PC-9 (cell line): ENCODE data around the gene TIMM8A. TPM values are rescaled to one million over a fixed set of nuclear protein-coding genes. Genes with fewer than 3 reads are reported as not detected.

Experiments
- BruUV-seq: library from RNA; stranded (reverse); fragments of 400-500 nt; replicated peaks from 2 replicates; lab custom pipeline; 2021; lab: Mats Ljungman, UMichigan
- CTCF ChIA-PET: fragments of 300-600 bp; sonication (Branson Sonifier 250); formaldehyde crosslinking; loops from one replicate; lab custom pipeline; 2022; ENCODE audit warnings: antibody characterized with exemption; lab: Charles Lee
- POLR2A ChIA-PET: fragments of 300-600 bp; sonication (Branson Sonifier 250); formaldehyde crosslinking; loops from one replicate; lab custom pipeline; 2022; ENCODE audit warnings: antibody characterized with exemption; ENCODE audit not compliant: unreplicated experiment; lab: Charles Lee
- DNase-seq, 2 experiments: peaks; one replicate each; pipeline versions ENCODE4 v3.0.0 to v3.0.0-alpha.2; 2015 to 2022; ENCODE audit warnings: mixed read lengths in 1 of 2
- H2AFZ ChIP-seq: fragments of 200-600 bp; sonication (generic); 2 replicates; pipeline ENCODE4 v1.8.1; 2017; ENCODE audit warnings: antibody characterized with exemption
- H3F3A ChIP-seq: fragments of 200-600 bp; sonication (generic); 2 replicates; pipeline ENCODE4 v1.8.1; 2017; ENCODE audit warnings: antibody characterized with exemption, mild to moderate bottlenecking, low read depth; ENCODE audit not compliant: insufficient read depth
- H3K27ac ChIP-seq: fragments of 200-600 bp; sonication (generic); 2 replicates; pipeline ENCODE4 v1.6.1; 2016; ENCODE audit warnings: mixed run types
- H3K27me3 ChIP-seq: fragments of 200-600 bp; sonication (generic); 2 replicates; pipeline ENCODE4 v1.6.1; 2016; ENCODE audit warnings: low read depth, mixed run types; ENCODE audit not compliant: insufficient read depth
- H3K36me3 ChIP-seq: fragments of 200-600 bp; sonication (generic); 2 replicates; pipeline ENCODE4 v1.6.1; 2016; ENCODE audit warnings: low read depth, mixed run types
- H3K4me1 ChIP-seq: fragments of 200-600 bp; sonication (generic); replicated peaks from 2 replicates; pipeline ENCODE4 v1.6.1; 2016; ENCODE audit warnings: mixed run types; ENCODE audit not compliant: insufficient read depth
- H3K4me2 ChIP-seq: fragments of 200-600 bp; sonication (generic); 2 replicates; pipeline ENCODE4 v1.6.1; 2017; ENCODE audit warnings: mixed run types
- H3K4me3 ChIP-seq: fragments of 200-600 bp; sonication (generic); 2 replicates; pipeline ENCODE4 v1.6.1; 2016; ENCODE audit warnings: mixed run types
- H3K79me2 ChIP-seq: fragments of 200-600 bp; sonication (generic); 2 replicates; pipeline ENCODE4 v1.6.1; 2017; ENCODE audit warnings: low read depth, mixed run types
- H3K9me2 ChIP-seq: fragments of 200-600 bp; sonication (generic); 2 replicates; pipeline ENCODE4 v1.8.1; 2017; ENCODE audit warnings: mild to moderate bottlenecking; ENCODE audit not compliant: insufficient read depth
- H3K9me3 ChIP-seq: fragments of 200-600 bp; sonication (generic); 2 replicates; pipeline ENCODE4 v1.8.1; 2016; ENCODE audit warnings: low read depth; ENCODE audit not compliant: insufficient read depth
- H4K20me1 ChIP-seq: fragments of 200-600 bp; sonication (generic); 2 replicates; pipeline ENCODE4 v1.8.1; 2017; ENCODE audit not compliant: insufficient read depth
- EZH2 ChIP-seq: fragments of 200-600 bp; sonication (generic); IDR thresholded peaks from 2 replicates; pipeline ENCODE4 v1.8.0; 2017; ENCODE audit warnings: antibody characterized with exemption, low read depth
- intact Hi-C: fragments of 100-400 bp; cut with micrococcal nuclease; formaldehyde crosslinking; loops from one replicate; pipeline ENCODE4 v1.10.0; 2022; ENCODE audit not compliant: unreplicated experiment
- total RNA-seq: library from RNA; stranded (reverse); gene quantifications from 2 replicates; pipeline ENCODE4 v1.2.3, GENCODE V29; 2021
- TF ChIP-seq, protein P1 (sequence below): fragments of 200-600 bp; sonication (generic); conservative IDR thresholded peaks from 2 replicates; pipeline ENCODE4 v1.6.1; 2017; ENCODE audit warnings: mixed run types, antibody characterized with exemption, mild to moderate bottlenecking, moderate library complexity

Gene TIMM8A
- total RNA-seq, 1 experiment from 2014 or later = 17.6 TPM

DNA sequence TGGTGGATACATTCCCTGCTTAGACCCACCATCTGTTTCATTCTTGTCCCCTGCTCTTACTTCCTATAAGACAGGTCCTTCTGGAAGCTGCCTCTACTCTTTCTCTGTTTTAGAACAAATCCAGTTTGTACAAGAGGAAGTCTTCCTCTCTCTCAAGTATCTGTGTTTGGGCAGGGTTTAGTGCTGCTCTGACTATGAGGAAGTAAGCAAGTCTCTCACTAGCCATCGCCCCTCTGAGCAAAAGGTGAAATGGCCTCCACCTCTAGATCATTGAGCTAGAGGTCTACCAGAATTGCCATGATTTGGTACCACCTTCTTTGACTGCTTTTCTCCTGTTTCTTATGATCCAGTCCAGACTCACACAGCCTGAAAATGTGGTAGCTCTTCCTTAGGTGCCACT lies 29.0 kb upstream of the TIMM8A start:
- Histone ChIP-seq H2AFZ (no peak overlapping the region), H3K4me3 (no peak overlapping the region), H3K4me2 (no peak overlapping the region), H3K27ac (no peak overlapping the region), H3F3A (no peaks in the 10 kb centered on the region), H3K36me3 (no peaks in the 10 kb centered on the region), H3K9me2 (no peaks in the 10 kb centered on the region), H3K9me3 (no peaks in the 10 kb centered on the region), H3K27me3 (no peaks in the 10 kb centered on the region), H3K79me2 (no peaks in the 10 kb centered on the region), H3K4me1 (no peaks in the 10 kb centered on the region), H4K20me1 (no peaks in the 10 kb centered on the region)
- intact Hi-C loops = no loop called here
- BruUV-seq = no TSS peak
- no peak for DNase-seq
- no peak for TF ChIP-seq EZH2
- TF ChIP-seq, protein P1, sequence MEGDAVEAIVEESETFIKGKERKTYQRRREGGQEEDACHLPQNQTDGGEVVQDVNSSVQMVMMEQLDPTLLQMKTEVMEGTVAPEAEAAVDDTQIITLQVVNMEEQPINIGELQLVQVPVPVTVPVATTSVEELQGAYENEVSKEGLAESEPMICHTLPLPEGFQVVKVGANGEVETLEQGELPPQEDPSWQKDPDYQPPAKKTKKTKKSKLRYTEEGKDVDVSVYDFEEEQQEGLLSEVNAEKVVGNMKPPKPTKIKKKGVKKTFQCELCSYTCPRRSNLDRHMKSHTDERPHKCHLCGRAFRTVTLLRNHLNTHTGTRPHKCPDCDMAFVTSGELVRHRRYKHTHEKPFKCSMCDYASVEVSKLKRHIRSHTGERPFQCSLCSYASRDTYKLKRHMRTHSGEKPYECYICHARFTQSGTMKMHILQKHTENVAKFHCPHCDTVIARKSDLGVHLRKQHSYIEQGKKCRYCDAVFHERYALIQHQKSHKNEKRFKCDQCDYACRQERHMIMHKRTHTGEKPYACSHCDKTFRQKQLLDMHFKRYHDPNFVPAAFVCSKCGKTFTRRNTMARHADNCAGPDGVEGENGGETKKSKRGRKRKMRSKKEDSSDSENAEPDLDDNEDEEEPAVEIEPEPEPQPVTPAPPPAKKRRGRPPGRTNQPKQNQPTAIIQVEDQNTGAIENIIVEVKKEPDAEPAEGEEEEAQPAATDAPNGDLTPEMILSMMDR = no peak
- POLR2A ChIA-PET = no interaction called here
- CTCF ChIA-PET = interaction anchor here (0.6 kb wide), 1 partner anchor 31 kb away, joined by 3 read pairs; no protein-coding TSS in a partner anchor

DNA sequence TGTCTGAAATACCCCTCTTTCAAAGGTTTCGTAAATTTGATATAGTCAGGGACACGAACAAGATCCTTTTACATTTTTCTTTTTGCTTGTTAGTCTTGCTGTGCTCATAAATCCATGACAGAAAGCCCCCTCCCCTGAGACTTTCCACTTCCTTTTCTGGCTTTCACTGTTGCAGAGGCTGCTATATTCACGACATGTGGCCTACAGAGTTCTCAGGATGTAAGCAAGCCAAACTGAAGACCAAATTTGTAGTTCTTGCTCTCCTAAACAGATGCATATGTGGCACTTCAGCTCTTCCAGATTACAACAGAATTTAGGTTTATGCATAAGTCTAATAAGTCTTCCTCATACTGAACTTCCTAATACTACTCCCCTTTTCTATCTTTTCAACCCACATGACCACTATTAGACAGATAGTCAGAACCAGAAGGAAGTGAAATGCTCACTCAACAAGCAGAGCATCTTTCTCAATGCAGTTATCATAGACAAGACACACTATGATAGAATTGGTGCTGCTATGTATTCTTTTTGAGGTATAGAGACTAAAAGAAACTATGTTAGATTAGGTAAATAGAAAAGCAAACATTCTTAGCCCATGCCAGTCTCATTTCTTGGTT lies 22.5 kb upstream of the TIMM8A start:
- intact Hi-C loops = no loop called here
- no peaks in the 10 kb centered on the region for H3K4me1 ChIP-seq
- H3K9me2 ChIP-seq = no peaks in the 10 kb centered on the region
- no peaks in the 10 kb centered on the region for H3K36me3 ChIP-seq
- H2AFZ ChIP-seq = no peak overlapping the region
- no peak overlapping the region for H3K27ac ChIP-seq
- no peak for DNase-seq
- H4K20me1 ChIP-seq = no peaks in the 10 kb centered on the region
- no peaks in the 10 kb centered on the region for H3F3A ChIP-seq
- no TSS peak for BruUV-seq
- ChIA-PET POLR2A (no interaction called here), CTCF (no interaction called here)
- TF ChIP-seq, protein P1 = no peak
- no peak for TF ChIP-seq EZH2
- H3K4me3 ChIP-seq = no peak overlapping the region
- no peaks in the 10 kb centered on the region for H3K9me3 ChIP-seq
- H3K4me2 ChIP-seq = no peak overlapping the region
- H3K27me3 ChIP-seq = no peaks in the 10 kb centered on the region
- H3K79me2 ChIP-seq = no peaks in the 10 kb centered on the region

DNA sequence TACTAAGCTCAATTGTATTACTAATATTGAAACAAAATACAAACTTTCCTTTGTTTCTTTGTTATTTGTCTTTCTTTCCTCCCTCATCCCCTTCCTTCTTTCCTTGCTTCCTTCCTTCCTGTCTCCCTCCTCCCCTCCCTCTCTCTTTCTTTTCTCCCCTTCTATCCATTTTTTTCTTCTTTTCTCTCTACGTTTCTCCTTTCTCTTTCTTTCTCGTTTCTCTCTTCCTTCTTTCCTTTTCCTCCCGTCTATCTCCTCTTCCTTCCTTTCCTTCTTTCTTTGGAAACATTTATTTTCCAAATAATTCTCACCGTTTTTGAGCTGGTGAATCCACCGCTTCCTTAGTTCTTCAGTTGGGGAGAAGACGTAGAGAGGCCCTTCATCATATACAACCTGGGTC lies 21.1 kb upstream of the TIMM8A start:
- H3K27ac ChIP-seq = no peak overlapping the region
- no peaks in the 10 kb centered on the region for H3K4me1 ChIP-seq
- H3K36me3 ChIP-seq = no peaks in the 10 kb centered on the region
- H2AFZ ChIP-seq = no peak overlapping the region
- H3K27me3 ChIP-seq = no peaks in the 10 kb centered on the region
- H3K9me3 ChIP-seq = no peaks in the 10 kb centered on the region
- H3K9me2 ChIP-seq = no peaks in the 10 kb centered on the region
- intact Hi-C loops = no loop called here
- ChIA-PET CTCF (interaction anchor here (0.7 kb wide), 1 partner anchor 9 kb away, joined by 4 read pairs; no protein-coding TSS in a partner anchor), POLR2A (no interaction called here)
- no peak overlapping the region for H3K4me2 ChIP-seq
- TF ChIP-seq, protein P1 = no peak
- TF ChIP-seq EZH2 = no peak
- no peaks in the 10 kb centered on the region for H3F3A ChIP-seq
- BruUV-seq = no TSS peak
- no peak overlapping the region for H3K4me3 ChIP-seq
- no peak for DNase-seq
- no peaks in the 10 kb centered on the region for H4K20me1 ChIP-seq
- no peaks in the 10 kb centered on the region for H3K79me2 ChIP-seq
